Adrenal gland (tissue), 12 donors: ENCODE measurements around the gene MACROD2. TPM values are rescaled to one million over a fixed set of nuclear protein-coding genes. Genes with fewer than 3 reads are reported as not detected.

ENCODE experiments used
- DNase-seq, 7 donors: peaks; one replicate each; pipeline ENCODE4 v3.0.0-alpha.2; 2019 to 2020
- H3K27ac ChIP-seq, 5 donors: fragments of 200-600 bp; sonication (generic) in 4 of 5; 1 replicate in 3 of 5; 2 replicates in 2 of 5; pipeline versions ENCODE4 v1.5.1 to v1.8.0; 2016 to 2020; ENCODE audit warnings: mild to moderate bottlenecking in 1 of 5
- H3K27me3 ChIP-seq: fragments of 200-600 bp; 2 replicates; pipeline ENCODE4 v1.8.0; 2021
- H3K36me3 ChIP-seq, 2 donors: fragments of 200-600 bp; replicated peaks in 1 of 2; 1 replicate in 1 of 2; 2 replicates in 1 of 2; pipeline versions ENCODE4 v1.5.1 to v1.8.0; 2018 to 2022
- H3K4me1 ChIP-seq, 2 donors: fragments of 200-600 bp; replicated peaks in 1 of 2; 1 replicate in 1 of 2; 2 replicates in 1 of 2; pipeline versions ENCODE4 v1.5.1 to v1.8.0; 2018 to 2021
- H3K4me3 ChIP-seq, 4 donors: fragments of 200-600 bp; sonication (generic) in 3 of 4; one replicate each; pipeline ENCODE4 v1.5.1; 2016 to 2018
- H3K9me3 ChIP-seq, 3 donors: fragments of 200-600 bp; sonication (generic) in 1 of 3; replicated peaks in 1 of 3; 1 replicate in 2 of 3; 2 replicates in 1 of 3; pipeline versions ENCODE4 v1.5.1 to v1.8.0; 2016 to 2021
- POLR2A ChIP-seq, 2 donors: fragments of 450-650 bp; IDR thresholded peaks; one replicate each; pipeline ENCODE4 v1.6.1; 2017; ENCODE audit warnings: antibody characterized with exemption in 2 of 2, mild to moderate bottlenecking in 2 of 2, moderate library complexity in 1 of 2
- WGBS, 4 donors: extraction: QIAGEN DNeasy Blood & Tissue Kit in 2 of 4; methylation state at CpG; one replicate each; pipeline versions ENCODE4 v1.1.5 to v1.1.7; 2013 to 2017; 5-methylcytosine and 5-hydroxymethylcytosine counted together
- intact Hi-C, 2 donors: fragments of 100-400 bp; cut with DNase I; formaldehyde crosslinking; loops; one replicate each; pipeline versions ENCODE4 v1.14.1 to v1.15.0; 2022 to 2023
- polyA plus RNA-seq, 3 donors: library from polyadenylated mRNA; stranded (reverse); fragments of 200-250 nt in 2 of 3; fragments of 350-450 nt in 1 of 3; fragmentation: Illumina TruSeq in 1 of 3; extraction: RNeasy Lipid Tissue Mini Kit (QIAGEN cat#74804) in 1 of 3; gene quantifications; one replicate each; pipeline ENCODE4 v1.2.3, GENCODE V29; 2013 to 2014
- total RNA-seq, 9 donors: library from RNA; depleted of rRNA in 4 of 9; stranded (reverse); fragments of >200 nt in 4 of 9; fragments of 120-200 nt in 1 of 9; fragmentation: NEBNext Ultra II Directional in 1 of 9; extraction: Animal tissue kit (Norgen Biotek cat#: 25700) in 1 of 9; gene quantifications; one replicate each; pipeline versions ENCODE4 v1.1.0 to v1.2.4, GENCODE V29; 2013 to 2023
- TF ChIP-seq, protein P1 (sequence below), 6 experiments: fragments of 450-650 bp in 4 of 6; fragments of 200-600 bp in 2 of 6; sonication (generic) in 1 of 6; IDR thresholded peaks; 1 replicate in 5 of 6; 2 replicates in 1 of 6; pipeline versions ENCODE4 v1.5.1 to v1.8.0; 2016 to 2021; ENCODE audit warnings: antibody characterized with exemption in 6 of 6, mild to moderate bottlenecking in 2 of 6, moderate library complexity in 1 of 6
- donor health status: healthy with polysubstance abuse.
- donor health status: Bipolar disorder and iron deficiency.
- donor health status: DM: yes; HTN: yes; CAD: no.
- donor health status: DM: no; HTN: no; CAD: no.
- donor health status: DM: no; HTN: no; CAD: no.
- donor health status: DM: yes; HTN: yes; CAD: no.

Gene MACROD2
- total and polyA plus RNA-seq, 12 donors, result 1.1 to 21.2 (median 6.4) TPM

DNA sequence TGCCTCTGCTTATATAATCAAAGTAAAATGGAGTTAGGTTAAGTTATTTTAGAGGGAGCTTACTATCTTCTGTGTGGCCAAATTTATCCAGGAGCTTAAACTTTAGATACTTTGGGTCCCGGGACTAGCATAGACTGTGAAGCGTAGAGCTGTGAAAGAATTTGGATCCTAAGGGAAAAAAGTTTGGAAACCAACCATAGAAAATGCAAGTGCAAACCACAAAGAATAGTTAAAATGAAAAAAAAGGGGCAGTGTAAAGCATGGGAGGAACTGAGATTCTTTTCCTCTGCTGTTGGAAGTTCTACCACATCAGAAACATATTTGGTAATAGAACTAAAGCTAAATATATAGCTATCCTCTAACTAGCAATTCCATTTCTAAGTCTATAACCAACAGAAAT, 574.3 kb downstream of the MACROD2 start:
- Histone ChIP-seq H3K4me3 (no peak overlapping the region), H3K9me3 (no peaks in the 10 kb centered on the region), H3K36me3 (no peaks in the 10 kb centered on the region), H3K27ac (no peak overlapping the region), H3K4me1 (no peaks in the 10 kb centered on the region), H3K27me3 (no peaks in the 10 kb centered on the region)
- DNase-seq, result no peak
- no peak for TF ChIP-seq POLR2A (IDR thresholded peaks at IDR 0.05)
- TF ChIP-seq, protein P1, sequence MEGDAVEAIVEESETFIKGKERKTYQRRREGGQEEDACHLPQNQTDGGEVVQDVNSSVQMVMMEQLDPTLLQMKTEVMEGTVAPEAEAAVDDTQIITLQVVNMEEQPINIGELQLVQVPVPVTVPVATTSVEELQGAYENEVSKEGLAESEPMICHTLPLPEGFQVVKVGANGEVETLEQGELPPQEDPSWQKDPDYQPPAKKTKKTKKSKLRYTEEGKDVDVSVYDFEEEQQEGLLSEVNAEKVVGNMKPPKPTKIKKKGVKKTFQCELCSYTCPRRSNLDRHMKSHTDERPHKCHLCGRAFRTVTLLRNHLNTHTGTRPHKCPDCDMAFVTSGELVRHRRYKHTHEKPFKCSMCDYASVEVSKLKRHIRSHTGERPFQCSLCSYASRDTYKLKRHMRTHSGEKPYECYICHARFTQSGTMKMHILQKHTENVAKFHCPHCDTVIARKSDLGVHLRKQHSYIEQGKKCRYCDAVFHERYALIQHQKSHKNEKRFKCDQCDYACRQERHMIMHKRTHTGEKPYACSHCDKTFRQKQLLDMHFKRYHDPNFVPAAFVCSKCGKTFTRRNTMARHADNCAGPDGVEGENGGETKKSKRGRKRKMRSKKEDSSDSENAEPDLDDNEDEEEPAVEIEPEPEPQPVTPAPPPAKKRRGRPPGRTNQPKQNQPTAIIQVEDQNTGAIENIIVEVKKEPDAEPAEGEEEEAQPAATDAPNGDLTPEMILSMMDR (IDR thresholded peaks at IDR 0.05), result no peak
- intact Hi-C loops, result no loop called here
- 82 to 96% (median 88%) methylated on average over 2 of the region's 2 CpGs for WGBS, 4 donors

DNA sequence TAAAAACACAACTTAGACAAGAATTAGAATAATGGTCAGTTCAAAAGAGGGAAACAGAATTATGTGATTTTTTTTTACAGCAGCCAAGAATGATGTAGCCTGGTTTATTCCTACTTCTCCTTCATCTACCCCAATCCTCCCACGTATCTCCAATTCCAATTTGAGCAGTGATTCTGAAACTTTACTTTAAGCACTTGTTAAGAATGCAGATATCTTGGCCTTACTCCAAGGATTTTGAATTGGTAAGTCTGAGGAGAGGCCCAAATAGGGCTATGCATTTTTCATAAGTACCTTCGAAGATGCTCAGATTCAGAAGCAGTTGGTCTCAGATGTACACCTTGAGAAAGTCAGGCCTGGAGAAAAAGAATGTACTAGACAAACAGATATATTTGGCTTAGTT, 575.5 kb downstream of the MACROD2 start:
- TF ChIP-seq POLR2A (IDR thresholded peaks at IDR 0.05), result no peak
- TF ChIP-seq, protein P1 (IDR thresholded peaks at IDR 0.05), result no peak
- Histone ChIP-seq H3K27me3 (no peaks in the 10 kb centered on the region), H3K4me1 (no peaks in the 10 kb centered on the region), H3K9me3 (no peaks in the 10 kb centered on the region), H3K27ac (no peak overlapping the region), H3K36me3 (no peaks in the 10 kb centered on the region), H3K4me3 (no peak overlapping the region)
- intact Hi-C loops, result no loop called here
- no peak for DNase-seq
- 67 to 76% (median 72%) methylated on average over 2 of the region's 2 CpGs for whole genome bisulfite sequencing, 4 donors

DNA sequence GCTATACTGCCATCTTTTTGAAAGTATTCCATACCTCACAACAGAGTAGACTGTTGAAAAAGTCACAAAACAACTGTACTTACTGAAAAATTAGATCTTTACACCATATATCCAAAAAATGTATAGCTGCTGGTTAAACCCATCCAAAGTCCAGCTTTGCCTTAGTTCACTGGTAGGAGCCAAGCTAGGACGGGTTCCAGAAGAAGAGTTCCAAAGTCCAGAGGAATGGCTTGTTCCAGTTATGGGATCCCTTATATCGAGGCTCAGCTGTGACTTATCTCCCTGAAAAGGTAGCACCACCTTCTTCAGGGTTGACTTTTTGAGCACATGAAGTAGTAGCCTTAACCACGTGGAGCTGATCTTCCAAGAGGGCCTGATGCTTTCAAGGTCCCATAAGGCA, 578.4 kb downstream of the MACROD2 start:
- no peak overlapping the region for H3K4me3 ChIP-seq
- 66 to 89% (median 79%) methylated on average over 3 of the region's 3 CpGs for WGBS, 4 donors
- no peak for DNase-seq
- intact Hi-C loops, result no loop called here
- no peak overlapping the region for H3K27ac ChIP-seq
- no peaks in the 10 kb centered on the region for H3K36me3 ChIP-seq
- H3K9me3 ChIP-seq, result no peaks in the 10 kb centered on the region
- H3K27me3 ChIP-seq, result no peaks in the 10 kb centered on the region
- TF ChIP-seq, protein P1 (IDR thresholded peaks at IDR 0.05), result no peak
- TF ChIP-seq POLR2A (IDR thresholded peaks at IDR 0.05), result no peak
- no peaks in the 10 kb centered on the region for H3K4me1 ChIP-seq

DNA sequence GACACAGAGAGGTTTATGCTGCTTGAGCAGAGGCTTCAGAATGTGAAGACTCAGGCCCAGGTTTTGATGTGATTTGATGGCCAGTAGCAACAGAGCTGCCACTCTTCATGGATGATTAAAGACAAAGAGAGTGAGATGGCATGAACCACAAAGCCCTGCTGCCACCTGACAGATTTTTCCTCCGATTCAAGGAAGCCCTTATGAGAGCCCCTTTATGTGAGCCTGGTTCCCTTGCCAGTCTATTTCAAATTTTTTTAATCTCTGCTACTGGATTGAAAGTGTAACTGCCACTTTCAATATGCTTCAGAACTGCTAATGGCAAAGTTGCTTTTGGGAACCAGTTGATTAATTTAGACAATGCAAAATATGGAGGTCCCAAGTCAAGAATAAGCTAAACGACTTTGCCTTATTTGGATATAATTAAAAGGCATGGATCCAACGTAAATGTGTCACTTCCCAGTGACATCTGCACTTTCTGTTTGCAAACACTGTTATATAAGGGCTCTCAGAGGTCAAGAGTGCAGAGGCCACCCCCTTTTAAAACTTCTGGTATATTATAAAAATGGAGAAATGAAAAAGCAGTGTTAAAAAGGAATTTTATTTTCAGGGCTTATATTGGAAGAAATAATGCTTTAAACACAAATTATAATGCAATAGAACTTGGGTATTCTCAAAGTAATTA, 581.0 kb downstream of the MACROD2 start:
- no peak overlapping the region for H3K4me3 ChIP-seq
- TF ChIP-seq, protein P1 (IDR thresholded peaks at IDR 0.05), result no peak
- no peak for TF ChIP-seq POLR2A (IDR thresholded peaks at IDR 0.05)
- no peaks in the 10 kb centered on the region for H3K9me3 ChIP-seq
- 59 to 64% (median 64%) methylated on average over 3 of the region's 3 CpGs for WGBS, 4 donors
- no peak for DNase-seq
- no peaks in the 10 kb centered on the region for H3K4me1 ChIP-seq
- no peaks in the 10 kb centered on the region for H3K36me3 ChIP-seq
- H3K27me3 ChIP-seq, result no peaks in the 10 kb centered on the region
- intact Hi-C loops, result no loop called here
- H3K27ac ChIP-seq, result no peak overlapping the region
